Ishikawa (cell line): ENCODE measurements around the gene SORBS2.

Experiments used
- CEBPB ChIP-seq: IDR thresholded peaks from 2 replicates; pipeline ENCODE4 v1.6.1; 2012
- CREB1 ChIP-seq: IDR thresholded peaks from 2 replicates; pipeline ENCODE4 v1.6.1; 2012; ENCODE audit warnings: low read depth
- EGR1 ChIP-seq: IDR thresholded peaks from 2 replicates; pipeline ENCODE4 v1.6.1; 2012
- EP300 ChIP-seq: IDR thresholded peaks from 2 replicates; pipeline ENCODE4 v1.6.1; 2012; ENCODE audit warnings: borderline replicate concordance
- MAX ChIP-seq: IDR thresholded peaks from 2 replicates; pipeline ENCODE4 v1.6.1; 2012
- RAD21 ChIP-seq: IDR thresholded peaks from 2 replicates; pipeline ENCODE4 v1.6.1; 2012; ENCODE audit warnings: low read depth
- REST ChIP-seq: IDR thresholded peaks from 2 replicates; pipeline ENCODE4 v1.6.1; 2012; ENCODE audit warnings: low read depth, mild to moderate bottlenecking
- TAF1 ChIP-seq: IDR thresholded peaks from 2 replicates; pipeline ENCODE4 v1.6.1; 2012; ENCODE audit warnings: low read depth, mild to moderate bottlenecking
- TCF12 ChIP-seq: IDR thresholded peaks from 2 replicates; pipeline ENCODE4 v1.6.1; 2012; ENCODE audit warnings: low read depth
- TEAD4 ChIP-seq: IDR thresholded peaks from 2 replicates; pipeline ENCODE4 v1.6.1; 2012
- USF1 ChIP-seq: IDR thresholded peaks from 2 replicates; pipeline ENCODE4 v1.6.1; 2012
- YY1 ChIP-seq: IDR thresholded peaks from 2 replicates; pipeline ENCODE4 v1.6.1; 2012; ENCODE audit warnings: low read depth
- ZBTB7A ChIP-seq: IDR thresholded peaks from 2 replicates; pipeline ENCODE4 v1.6.1; 2012; ENCODE audit warnings: low read depth

- TF ChIP-seq MAX (no peak), RAD21 (no peak), REST (no peak), TCF12 (no peak), CEBPB (no peak), CREB1 (no peak), TEAD4 (no peak), YY1 (no peak), ZBTB7A (no peak), USF1 (no peak), EGR1 (no peak), EP300 (no peak), TAF1 (no peak)
Observed at GRCh38 chr4:185734930-185735329, 77.1 kb downstream of the SORBS2 start.
